NT2/D1 (cell line): ENCODE measurements around the gene DOCK10.

Experiments used
- YY1 ChIP-seq: IDR thresholded peaks from 2 replicates; pipeline ENCODE4 v1.6.1; 2011; ENCODE audit not compliant: insufficient read length, insufficient read depth
- ZNF274 ChIP-seq: IDR thresholded peaks from 2 replicates; pipeline ENCODE4 v1.6.1; 2011; ENCODE audit warnings: mild to moderate bottlenecking, low read depth, low read length

- TF ChIP-seq ZNF274 (no peak), YY1 (no peak)
Observed at GRCh38 chr2:224969095-224969494, 73.2 kb downstream of the DOCK10 start.
